ENCODE results near the gene SEZ6. TPM values are rescaled to one million over a fixed set of nuclear protein-coding genes. Genes with fewer than 3 reads are reported as not detected.

Gene SEZ6
- total RNA-seq, 2 experiments from 2014 or later, result not detected

DNA sequence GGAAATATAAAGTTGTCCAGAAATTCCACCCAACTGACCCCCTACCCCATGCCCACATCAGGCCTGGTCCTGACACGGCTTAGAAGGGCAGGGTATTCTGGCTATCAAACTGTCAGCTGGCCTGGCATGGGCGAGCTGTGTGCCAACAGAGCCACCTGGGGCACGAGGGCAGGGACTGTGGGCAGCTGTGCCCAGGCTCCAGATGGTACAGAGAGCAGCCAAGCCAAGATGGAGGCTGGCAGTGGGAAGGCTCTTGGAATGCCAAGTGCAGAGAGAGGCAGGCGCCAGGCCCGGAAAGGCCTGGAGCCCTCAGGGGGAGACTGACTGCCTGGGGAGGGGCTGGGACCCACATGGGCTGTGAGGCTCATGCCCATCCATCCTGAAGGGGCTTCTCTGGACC, 30.2 kb downstream of the SEZ6 start:
- H3K36me3 Mint-ChIP-seq (ENCODE audit: low read depth), result no peaks in the 10 kb centered on the region
- TF ChIP-seq, protein P1, sequence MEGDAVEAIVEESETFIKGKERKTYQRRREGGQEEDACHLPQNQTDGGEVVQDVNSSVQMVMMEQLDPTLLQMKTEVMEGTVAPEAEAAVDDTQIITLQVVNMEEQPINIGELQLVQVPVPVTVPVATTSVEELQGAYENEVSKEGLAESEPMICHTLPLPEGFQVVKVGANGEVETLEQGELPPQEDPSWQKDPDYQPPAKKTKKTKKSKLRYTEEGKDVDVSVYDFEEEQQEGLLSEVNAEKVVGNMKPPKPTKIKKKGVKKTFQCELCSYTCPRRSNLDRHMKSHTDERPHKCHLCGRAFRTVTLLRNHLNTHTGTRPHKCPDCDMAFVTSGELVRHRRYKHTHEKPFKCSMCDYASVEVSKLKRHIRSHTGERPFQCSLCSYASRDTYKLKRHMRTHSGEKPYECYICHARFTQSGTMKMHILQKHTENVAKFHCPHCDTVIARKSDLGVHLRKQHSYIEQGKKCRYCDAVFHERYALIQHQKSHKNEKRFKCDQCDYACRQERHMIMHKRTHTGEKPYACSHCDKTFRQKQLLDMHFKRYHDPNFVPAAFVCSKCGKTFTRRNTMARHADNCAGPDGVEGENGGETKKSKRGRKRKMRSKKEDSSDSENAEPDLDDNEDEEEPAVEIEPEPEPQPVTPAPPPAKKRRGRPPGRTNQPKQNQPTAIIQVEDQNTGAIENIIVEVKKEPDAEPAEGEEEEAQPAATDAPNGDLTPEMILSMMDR (IDR thresholded peaks at IDR 0.05), result no peak
- H3K27ac Mint-ChIP-seq, result no peak overlapping the region
- no peaks in the 10 kb centered on the region for H3K9me3 Mint-ChIP-seq
- intact Hi-C loops (cut with micrococcal nuclease), result no loop called here
- POLR2A ChIA-PET, result no interaction called here
- no peak overlapping the region for H3K4me3 Mint-ChIP-seq
- ATAC-seq (no peak), DNase-seq (no peak)
- H3K27me3 Mint-ChIP-seq, result no peaks in the 10 kb centered on the region
- no peaks in the 10 kb centered on the region for H3K4me1 Mint-ChIP-seq (ENCODE audit: low read depth)
- CTCF ChIA-PET, result interaction anchor here (0.6 to 1.1 kb wide), 2 partner anchors 10 to 142 kb away, joined by 3 read pairs; no protein-coding TSS in a partner anchor

DNA sequence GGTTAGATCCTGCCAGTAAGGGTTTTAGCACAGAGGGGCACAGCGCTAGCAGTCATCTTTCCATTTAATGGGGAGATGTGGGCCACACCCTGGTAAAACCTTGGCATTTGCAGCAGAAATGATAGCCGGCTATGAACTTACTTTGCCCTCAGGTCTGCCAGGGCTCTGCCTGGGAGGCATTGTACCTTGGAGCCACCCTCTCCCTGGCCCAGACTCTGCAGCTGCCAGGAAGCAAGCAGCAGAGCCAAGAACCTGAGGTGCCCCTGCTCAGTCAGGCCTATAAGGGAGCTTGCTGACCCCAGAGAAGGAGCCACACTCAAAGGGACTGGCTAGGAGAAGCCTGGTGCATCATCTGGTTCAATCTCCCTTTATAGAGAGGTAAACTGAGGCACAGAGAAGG, 30.8 kb downstream of the SEZ6 start:
- ChIA-PET CTCF (interaction anchor here (1.1 kb wide), 1 partner anchor 9 kb away, joined by 3 read pairs; no protein-coding TSS in a partner anchor), POLR2A (no interaction called here)
- intact Hi-C loops (cut with micrococcal nuclease), result no loop called here
- Mint-ChIP-seq H3K4me3 (no peak overlapping the region), H3K27ac (no peak overlapping the region), H3K9me3 (no peaks in the 10 kb centered on the region), H3K4me1 (ENCODE audit: low read depth) (no peaks in the 10 kb centered on the region), H3K36me3 (ENCODE audit: low read depth) (no peaks in the 10 kb centered on the region), H3K27me3 (no peaks in the 10 kb centered on the region)
- no peak for ATAC-seq
- no peak for DNase-seq
- TF ChIP-seq, protein P1 (IDR thresholded peaks at IDR 0.05), result no peak

DNA sequence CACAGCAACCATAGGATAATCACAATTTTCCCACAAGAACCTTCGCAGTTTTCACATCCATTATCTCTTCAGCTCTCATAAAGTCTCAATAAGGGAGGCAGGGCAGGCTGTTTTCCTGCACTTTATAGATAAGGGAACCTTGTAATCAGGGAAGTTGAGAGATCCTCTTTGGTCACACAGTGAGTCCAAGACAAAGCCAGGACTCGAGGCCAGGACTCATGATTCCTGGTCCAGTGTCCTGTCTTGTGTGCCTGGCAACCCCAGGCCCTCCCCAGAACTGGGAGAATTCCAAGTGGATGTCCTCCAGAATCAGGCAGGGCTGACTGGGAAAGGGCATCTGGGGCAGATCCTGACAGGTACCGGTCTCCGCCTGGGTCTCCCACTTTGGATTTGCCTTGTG, 31.4 kb downstream of the SEZ6 start:
- CTCF ChIA-PET, result interaction anchor here (1.1 to 2.4 kb wide), 3 partner anchors 8 to 142 kb away, joined by 3 to 19 read pairs (median 15); no protein-coding TSS in a partner anchor

DNA sequence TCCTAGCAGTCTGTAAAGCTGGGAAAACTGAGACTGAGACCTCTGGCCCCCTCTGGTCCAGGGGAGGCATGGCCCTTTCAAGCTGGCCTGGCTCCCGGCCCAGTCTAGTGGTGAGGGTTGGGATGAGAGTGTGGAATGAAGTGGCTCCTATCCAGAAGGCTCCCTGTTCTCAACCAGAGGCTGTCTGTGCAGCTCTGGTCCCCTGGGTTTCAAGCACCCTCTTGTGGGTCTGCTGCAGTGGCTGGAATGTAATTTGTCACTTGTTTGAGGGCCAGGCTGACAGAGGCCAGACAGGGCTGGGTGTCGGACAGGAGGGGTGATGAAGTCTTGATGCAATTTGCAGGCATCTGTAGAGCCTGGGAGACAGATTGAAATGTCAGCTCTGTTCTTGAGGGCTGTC, 32.4 kb downstream of the SEZ6 start:
- intact Hi-C loops (cut with micrococcal nuclease), result no loop called here
- no peaks in the 10 kb centered on the region for H3K4me1 Mint-ChIP-seq (ENCODE audit: low read depth)
- no peaks in the 10 kb centered on the region for H3K36me3 Mint-ChIP-seq (ENCODE audit: low read depth)
- no peak overlapping the region for H3K4me3 Mint-ChIP-seq
- no peaks in the 10 kb centered on the region for H3K27me3 Mint-ChIP-seq
- ChIA-PET POLR2A (interaction anchor here (0.5 to 0.7 kb wide), 2 partner anchors 92 to 217 kb away, joined by 3 to 4 read pairs; no protein-coding TSS in a partner anchor), CTCF (interaction anchor here (0.5 to 2.4 kb wide), 6 partner anchors 8 to 304 kb away, joined by 3 to 19 read pairs (median 6); no protein-coding TSS in a partner anchor)
- ATAC-seq, result no peak
- H3K9me3 Mint-ChIP-seq, result no peaks in the 10 kb centered on the region
- no peak for DNase-seq
- TF ChIP-seq, protein P1 (IDR thresholded peaks at IDR 0.05), result no peak
- no peak overlapping the region for H3K27ac Mint-ChIP-seq

More for the DNA sequence above, 31.4 kb downstream of the SEZ6 start:
- TF ChIP-seq, protein P1 (IDR thresholded peaks at IDR 0.05), result no peak
- Mint-ChIP-seq H3K4me1 (ENCODE audit: low read depth) (no peaks in the 10 kb centered on the region), H3K27me3 (no peaks in the 10 kb centered on the region), H3K27ac (no peak overlapping the region), H3K4me3 (no peak overlapping the region), H3K9me3 (no peaks in the 10 kb centered on the region), H3K36me3 (ENCODE audit: low read depth) (no peaks in the 10 kb centered on the region)
- no peak for DNase-seq
- POLR2A ChIA-PET, result no interaction called here
- no peak for ATAC-seq
- intact Hi-C loops (cut with micrococcal nuclease), result no loop called here

DNA sequence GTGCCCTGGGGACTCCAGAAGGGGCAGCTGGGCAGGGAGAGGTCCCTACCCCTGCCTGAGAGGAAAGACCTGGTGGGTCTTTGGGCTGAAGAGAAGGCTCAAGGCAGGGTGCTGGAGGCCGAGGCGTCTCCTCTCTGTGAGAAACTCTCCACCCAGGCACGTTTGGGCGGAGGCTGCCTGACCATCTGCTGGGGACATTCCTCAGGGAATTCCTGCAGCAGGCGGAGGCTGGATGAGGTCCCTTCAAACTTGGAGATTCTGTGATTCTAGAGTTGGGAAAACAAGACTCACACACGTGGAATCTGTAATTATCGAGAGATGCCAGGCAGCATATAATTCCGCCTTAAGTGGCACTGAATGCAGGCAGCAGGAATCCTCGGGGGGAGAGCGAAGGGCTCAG, 33.4 kb downstream of the SEZ6 start:
- ATAC-seq (no peak), DNase-seq (no peak)
- POLR2A ChIA-PET, result no interaction called here
- Mint-ChIP-seq H3K36me3 (ENCODE audit: low read depth) (no peaks in the 10 kb centered on the region), H3K4me3 (no peak overlapping the region), H3K4me1 (ENCODE audit: low read depth) (no peaks in the 10 kb centered on the region), H3K9me3 (no peaks in the 10 kb centered on the region), H3K27ac (no peak overlapping the region), H3K27me3 (no peaks in the 10 kb centered on the region)
- TF ChIP-seq, protein P1 (IDR thresholded peaks at IDR 0.05), result no peak
- CTCF ChIA-PET, result interaction anchor here (1.3 to 2.4 kb wide), 3 partner anchors 19 to 144 kb away, joined by 5 to 19 read pairs (median 8); no protein-coding TSS in a partner anchor
- intact Hi-C loops (cut with micrococcal nuclease), result no loop called here
